OCI-LY1 (cell line): ENCODE results near the gene PRKCZ.

ENCODE experiments used
- H2AFZ ChIP-seq: fragments of 200-600 bp; sonication (generic), shearing (Covaris generic); 2 replicates; pipeline ENCODE4 v1.6.0; 2014; ENCODE audit warnings: antibody characterized with exemption, mild to moderate bottlenecking, low read length
- H3F3A ChIP-seq: fragments of 200-600 bp; sonication (generic), shearing (Covaris generic); 2 replicates; pipeline ENCODE4 v1.6.0; 2014; ENCODE audit warnings: mild to moderate bottlenecking, antibody characterized with exemption, low read length, moderate library complexity; ENCODE audit not compliant: insufficient read depth
- H3K27ac ChIP-seq: fragments of 200-600 bp; sonication (generic); 2 replicates; pipeline ENCODE4 v1.5.1; 2014; ENCODE audit warnings: low read length, mixed run types, mild to moderate bottlenecking, low read depth; ENCODE audit not compliant: poor library complexity, severe bottlenecking
- H3K27me3 ChIP-seq: fragments of 200-600 bp; sonication (generic); 2 replicates; pipeline ENCODE4 v1.6.0; 2014; ENCODE audit warnings: antibody characterized with exemption, mild to moderate bottlenecking, low read length, moderate library complexity; ENCODE audit not compliant: insufficient read depth
- H3K36me3 ChIP-seq: fragments of 200-600 bp; sonication (generic); 2 replicates; pipeline ENCODE4 v1.6.1; 2014; ENCODE audit warnings: mild to moderate bottlenecking, antibody characterized with exemption, low read length, moderate library complexity, mixed read lengths; ENCODE audit not compliant: insufficient read depth
- H3K4me1 ChIP-seq: fragments of 200-600 bp; sonication (generic); 2 replicates; pipeline ENCODE4 v1.5.1; 2014; ENCODE audit warnings: mild to moderate bottlenecking, low read length, moderate library complexity; ENCODE audit not compliant: insufficient read depth, severe bottlenecking
- H3K4me2 ChIP-seq: fragments of 200-600 bp; sonication (generic), shearing (Covaris generic); 2 replicates; pipeline ENCODE4 v1.6.1; 2014; ENCODE audit warnings: low read length
- H3K4me3 ChIP-seq: fragments of 200-600 bp; sonication (generic); 2 replicates; pipeline ENCODE4 v1.5.1; 2014; ENCODE audit warnings: low read length, low read depth, mild to moderate bottlenecking, mixed read lengths; ENCODE audit not compliant: poor library complexity, severe bottlenecking
- H3K79me2 ChIP-seq: fragments of 200-600 bp; shearing (Covaris generic); 2 replicates; pipeline ENCODE4 v1.6.1; 2016; ENCODE audit warnings: mixed run types, low read length, mixed read lengths; ENCODE audit not compliant: insufficient read depth
- H3K9ac ChIP-seq: fragments of 200-600 bp; sonication (generic), shearing (Covaris generic); 2 replicates; pipeline ENCODE4 v1.6.1; 2014; ENCODE audit warnings: mild to moderate bottlenecking, low read length, mixed read lengths
- H3K9me2 ChIP-seq: fragments of 200-600 bp; sonication (generic), shearing (Covaris generic); 2 replicates; pipeline ENCODE4 v1.6.1; 2014; ENCODE audit warnings: low read depth, mild to moderate bottlenecking, low read length, mixed read lengths
- H3K9me3 ChIP-seq: fragments of 200-600 bp; shearing (Covaris generic); 2 replicates; pipeline ENCODE4 v1.6.1; 2014; ENCODE audit warnings: low read length, mixed read lengths
- H4K20me1 ChIP-seq: fragments of 200-600 bp; sonication (generic), shearing (Covaris generic); 2 replicates; pipeline ENCODE4 v1.6.0; 2016; ENCODE audit warnings: mild to moderate bottlenecking, low read length; ENCODE audit not compliant: insufficient read depth
- EZH2 ChIP-seq: fragments of 200-600 bp; sonication (generic), shearing (Covaris generic); IDR thresholded peaks from 2 replicates; pipeline ENCODE4 v1.8.0; 2017; ENCODE audit warnings: borderline replicate concordance, mixed run types, mild to moderate bottlenecking, antibody characterized with exemption, low read length, moderate library complexity, mixed read lengths
- TF ChIP-seq, protein P1 (sequence below): fragments of 200-600 bp; sonication (generic), shearing (Covaris generic); IDR thresholded peaks from 2 replicates; pipeline ENCODE4 v1.5.1; 2017; ENCODE audit warnings: mild to moderate bottlenecking, antibody characterized with exemption, low read length, moderate library complexity, mixed read lengths

PRKCZ gene

DNA sequence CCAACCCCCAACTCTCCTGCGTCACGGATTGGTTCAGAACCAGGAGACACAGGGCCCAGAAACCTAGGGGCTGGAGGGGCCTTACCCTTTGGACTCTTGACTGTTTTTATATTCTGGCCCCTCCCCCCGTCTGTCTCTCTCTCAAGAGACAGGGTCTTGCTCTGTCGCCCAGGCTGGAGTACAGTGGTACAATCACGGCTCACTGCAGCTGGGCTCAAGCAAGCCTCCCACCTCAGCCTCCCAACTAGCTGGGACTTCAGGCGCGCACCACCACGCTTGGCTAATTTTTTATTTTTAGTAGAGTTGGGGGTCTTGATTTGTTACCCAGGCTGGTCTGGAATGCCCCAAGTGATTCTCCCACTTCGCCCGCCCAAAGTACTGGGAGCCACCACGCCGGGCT is 52.5 kb downstream of the PRKCZ start:
- H3F3A ChIP-seq, result no peaks in the 10 kb centered on the region
- no peak overlapping the region for H3K27ac ChIP-seq
- H4K20me1 ChIP-seq, result no peaks in the 10 kb centered on the region
- no peaks in the 10 kb centered on the region; the same call in 1 of the 2 replicates for H3K27me3 ChIP-seq
- no peak overlapping the region for H3K4me3 ChIP-seq
- H3K4me2 ChIP-seq, result no peak overlapping the region
- H2AFZ ChIP-seq, result no peak overlapping the region
- H3K79me2 ChIP-seq, result no peaks in the 10 kb centered on the region
- H3K36me3 ChIP-seq, result no peaks in the 10 kb centered on the region; the same call in 1 of the 2 replicates
- no peaks in the 10 kb centered on the region for H3K4me1 ChIP-seq
- H3K9me3 ChIP-seq, result 0 out of 2 replicates have a peak, but pooled peaks cover 2% of the 10 kb centered on the region
- H3K9me2 ChIP-seq, result no peaks in the 10 kb centered on the region
- no peak overlapping the region for H3K9ac ChIP-seq
- no peak for TF ChIP-seq EZH2
- TF ChIP-seq, protein P1, sequence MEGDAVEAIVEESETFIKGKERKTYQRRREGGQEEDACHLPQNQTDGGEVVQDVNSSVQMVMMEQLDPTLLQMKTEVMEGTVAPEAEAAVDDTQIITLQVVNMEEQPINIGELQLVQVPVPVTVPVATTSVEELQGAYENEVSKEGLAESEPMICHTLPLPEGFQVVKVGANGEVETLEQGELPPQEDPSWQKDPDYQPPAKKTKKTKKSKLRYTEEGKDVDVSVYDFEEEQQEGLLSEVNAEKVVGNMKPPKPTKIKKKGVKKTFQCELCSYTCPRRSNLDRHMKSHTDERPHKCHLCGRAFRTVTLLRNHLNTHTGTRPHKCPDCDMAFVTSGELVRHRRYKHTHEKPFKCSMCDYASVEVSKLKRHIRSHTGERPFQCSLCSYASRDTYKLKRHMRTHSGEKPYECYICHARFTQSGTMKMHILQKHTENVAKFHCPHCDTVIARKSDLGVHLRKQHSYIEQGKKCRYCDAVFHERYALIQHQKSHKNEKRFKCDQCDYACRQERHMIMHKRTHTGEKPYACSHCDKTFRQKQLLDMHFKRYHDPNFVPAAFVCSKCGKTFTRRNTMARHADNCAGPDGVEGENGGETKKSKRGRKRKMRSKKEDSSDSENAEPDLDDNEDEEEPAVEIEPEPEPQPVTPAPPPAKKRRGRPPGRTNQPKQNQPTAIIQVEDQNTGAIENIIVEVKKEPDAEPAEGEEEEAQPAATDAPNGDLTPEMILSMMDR, result no peak

DNA sequence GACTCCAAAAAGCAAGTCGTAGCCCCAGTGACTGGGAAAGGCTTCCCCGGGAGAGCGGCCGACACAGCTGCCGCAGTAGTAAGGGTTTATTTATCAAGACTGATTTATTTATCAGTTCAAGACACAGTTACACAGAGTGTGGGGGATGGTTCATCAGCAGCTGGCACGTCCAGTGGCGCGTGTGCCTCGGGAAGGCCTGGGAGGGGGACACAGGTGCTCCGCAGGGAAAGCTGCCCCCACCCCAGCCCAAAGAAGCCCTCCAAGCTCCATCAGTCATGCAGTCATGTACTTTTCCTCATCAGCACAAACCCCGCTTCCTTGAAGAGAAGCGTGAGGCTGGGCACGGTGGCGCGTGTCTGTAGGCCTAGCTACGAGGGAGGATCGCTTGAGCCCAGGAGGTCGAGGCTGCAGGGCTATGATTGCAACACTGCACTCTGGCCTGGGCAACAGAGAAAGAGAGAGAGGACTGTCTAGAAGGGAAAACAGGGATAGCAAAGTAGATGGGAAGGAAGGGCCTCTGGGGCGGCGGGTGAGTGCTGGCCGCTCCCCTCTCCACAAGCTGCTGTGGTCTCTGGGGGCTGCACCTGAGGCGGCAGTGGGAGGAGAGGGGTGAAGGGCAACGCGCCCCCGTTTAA is 53.2 kb downstream of the PRKCZ start:
- Histone ChIP-seq H3K4me3 (no peak overlapping the region), H3K27me3 (no peaks in the 10 kb centered on the region; the same call in 1 of the 2 replicates), H4K20me1 (no peaks in the 10 kb centered on the region), H3K36me3 (no peaks in the 10 kb centered on the region; the same call in 1 of the 2 replicates), H3K79me2 (no peaks in the 10 kb centered on the region), H3K27ac (no peak overlapping the region), H3F3A (no peaks in the 10 kb centered on the region), H3K4me1 (no peaks in the 10 kb centered on the region), H3K4me2 (no peak overlapping the region), H3K9ac (no peak overlapping the region), H3K9me2 (no peaks in the 10 kb centered on the region), H2AFZ (no peak overlapping the region), H3K9me3 (no peaks in the 10 kb centered on the region)
- TF ChIP-seq, protein P1, result no peak
- TF ChIP-seq EZH2, result no peak

DNA sequence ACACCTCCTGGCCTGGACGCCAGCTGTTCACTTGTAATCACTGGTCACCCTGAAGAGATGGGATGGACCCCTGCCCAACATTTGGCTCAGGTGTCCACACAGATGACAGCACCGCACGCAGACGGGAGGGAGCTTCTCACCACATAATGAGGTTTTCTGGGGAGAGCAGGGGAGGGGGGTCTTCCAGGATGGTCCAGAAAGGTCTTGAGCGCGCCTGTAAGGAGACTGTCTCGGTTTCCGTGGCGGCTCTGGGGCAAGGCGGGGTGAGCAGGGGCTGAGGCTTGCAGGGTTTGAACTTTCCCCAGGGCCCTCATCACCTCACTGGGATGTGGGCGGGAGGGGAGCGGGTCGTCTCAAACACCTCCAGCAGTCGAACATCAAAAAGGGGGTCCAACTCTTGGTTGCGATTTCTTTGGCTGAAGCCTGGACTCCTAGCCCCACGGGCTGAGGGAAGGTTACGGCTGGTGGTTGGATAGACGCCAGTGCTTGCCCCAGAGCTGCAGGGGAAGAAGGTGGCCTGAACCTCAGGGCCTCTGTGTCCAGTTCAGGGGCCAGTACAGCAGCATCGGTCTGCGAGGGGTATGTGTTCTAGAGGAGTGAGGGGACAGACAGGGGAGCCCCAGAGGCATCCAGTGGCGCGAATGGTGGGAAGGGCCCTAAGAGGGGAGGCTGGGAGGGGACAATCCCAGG is 53.8 kb downstream of the PRKCZ start:
- no peak overlapping the region for H3K4me2 ChIP-seq

More for the DNA sequence above, 53.8 kb downstream of the PRKCZ start:
- no peaks in the 10 kb centered on the region for H3K9me3 ChIP-seq
- TF ChIP-seq, protein P1, result no peak
- no peak for TF ChIP-seq EZH2
- H3F3A ChIP-seq, result no peaks in the 10 kb centered on the region
- no peak overlapping the region for H2AFZ ChIP-seq
- H4K20me1 ChIP-seq, result no peaks in the 10 kb centered on the region
- H3K27me3 ChIP-seq, result no peaks in the 10 kb centered on the region; the same call in 1 of the 2 replicates
- no peaks in the 10 kb centered on the region for H3K9me2 ChIP-seq
- no peak overlapping the region for H3K9ac ChIP-seq
- no peaks in the 10 kb centered on the region; the same call in 1 of the 2 replicates for H3K36me3 ChIP-seq
- H3K79me2 ChIP-seq, result no peaks in the 10 kb centered on the region
- no peaks in the 10 kb centered on the region for H3K4me1 ChIP-seq
- H3K27ac ChIP-seq, result no peak overlapping the region
- no peak overlapping the region for H3K4me3 ChIP-seq
